ENCODE data around the gene MKRN2.
"Not testable (repeated sequence)": the region's sequence is repeated elsewhere in the genome, so short reads cannot be mapped to it uniquely, and the experiment has no call there.

The MKRN2 gene, protein sequence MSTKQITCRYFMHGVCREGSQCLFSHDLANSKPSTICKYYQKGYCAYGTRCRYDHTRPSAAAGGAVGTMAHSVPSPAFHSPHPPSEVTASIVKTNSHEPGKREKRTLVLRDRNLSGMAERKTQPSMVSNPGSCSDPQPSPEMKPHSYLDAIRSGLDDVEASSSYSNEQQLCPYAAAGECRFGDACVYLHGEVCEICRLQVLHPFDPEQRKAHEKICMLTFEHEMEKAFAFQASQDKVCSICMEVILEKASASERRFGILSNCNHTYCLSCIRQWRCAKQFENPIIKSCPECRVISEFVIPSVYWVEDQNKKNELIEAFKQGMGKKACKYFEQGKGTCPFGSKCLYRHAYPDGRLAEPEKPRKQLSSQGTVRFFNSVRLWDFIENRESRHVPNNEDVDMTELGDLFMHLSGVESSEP

DNA sequence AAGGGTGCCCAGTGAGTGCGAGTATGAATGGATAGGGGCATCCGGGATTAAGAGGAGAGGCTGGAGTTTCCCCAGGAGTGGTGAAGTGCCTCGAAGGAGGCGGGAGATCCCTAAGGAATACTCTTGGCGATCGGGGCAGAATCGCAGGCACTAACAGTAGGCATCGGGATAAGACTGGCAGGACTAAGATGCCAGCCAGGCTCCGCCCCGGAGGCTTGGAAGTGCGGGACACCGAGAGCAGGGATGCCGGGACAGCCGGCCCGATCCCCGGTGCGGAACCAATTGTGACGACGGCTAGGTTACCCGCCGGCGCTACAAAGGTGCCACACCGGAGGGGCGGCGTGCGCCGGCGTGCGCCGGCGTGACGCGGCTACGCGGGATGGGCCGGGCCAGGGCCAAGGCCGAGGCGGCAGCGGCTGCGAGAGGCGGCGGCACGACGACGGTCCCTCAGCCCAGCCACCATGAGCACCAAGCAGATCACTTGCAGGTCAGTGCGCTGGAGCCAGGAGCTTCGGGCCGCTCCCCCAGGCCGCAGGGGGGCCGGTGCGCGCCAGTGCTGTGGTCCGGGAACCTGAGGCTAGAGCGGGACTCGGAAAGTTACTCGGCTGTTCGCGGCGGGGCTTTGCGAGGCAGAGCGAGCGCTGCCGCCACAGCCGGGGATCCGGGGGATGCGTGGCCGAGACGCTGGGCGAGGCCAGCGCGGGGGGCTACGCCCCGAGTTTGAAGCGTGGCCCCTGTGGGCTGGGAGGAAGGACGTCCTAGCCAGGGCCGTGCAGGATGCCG lies at the start of gene MKRN2:
MKRN2 (plus strand) TSS at position 398 of the 783 bp plus-strand sequence; CDS start at position 462, 64 bp downstream.
- DNase-seq: peak; percentile 66

DNA sequence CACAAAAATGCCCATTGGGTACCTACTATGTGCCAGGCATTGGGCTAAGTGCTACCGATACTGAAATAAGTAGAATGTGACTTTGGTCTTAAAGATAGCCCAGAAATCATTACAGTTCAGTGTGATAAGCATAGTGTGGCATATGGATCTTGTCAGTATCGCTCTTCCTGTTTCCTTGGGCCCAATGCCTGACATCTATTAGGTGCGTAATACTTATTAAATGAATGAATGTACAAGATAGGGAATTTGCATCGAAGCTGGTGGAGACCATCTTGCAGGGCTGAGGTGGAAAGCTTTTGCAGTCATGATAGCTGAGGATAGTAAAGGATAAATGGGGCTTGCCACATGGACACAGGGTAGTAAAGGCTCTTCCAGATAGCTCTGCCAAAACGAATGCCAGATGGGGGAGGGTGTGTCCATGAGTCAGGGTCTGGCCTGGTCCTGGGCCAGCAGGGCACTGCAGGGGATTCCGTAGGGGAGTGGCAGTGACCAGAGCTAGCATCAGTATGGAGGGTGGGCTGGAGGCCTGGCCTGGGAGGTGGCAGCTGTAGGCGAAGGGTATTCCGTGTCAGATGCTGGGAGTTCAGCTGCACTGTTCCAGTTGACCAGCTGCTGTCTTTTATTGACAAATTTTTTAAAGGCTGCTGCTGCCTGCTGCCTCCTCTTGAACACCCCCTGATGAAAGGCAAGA lies 49.2 kb upstream of the MKRN2 start:
- DNase-seq: no peak

DNA sequence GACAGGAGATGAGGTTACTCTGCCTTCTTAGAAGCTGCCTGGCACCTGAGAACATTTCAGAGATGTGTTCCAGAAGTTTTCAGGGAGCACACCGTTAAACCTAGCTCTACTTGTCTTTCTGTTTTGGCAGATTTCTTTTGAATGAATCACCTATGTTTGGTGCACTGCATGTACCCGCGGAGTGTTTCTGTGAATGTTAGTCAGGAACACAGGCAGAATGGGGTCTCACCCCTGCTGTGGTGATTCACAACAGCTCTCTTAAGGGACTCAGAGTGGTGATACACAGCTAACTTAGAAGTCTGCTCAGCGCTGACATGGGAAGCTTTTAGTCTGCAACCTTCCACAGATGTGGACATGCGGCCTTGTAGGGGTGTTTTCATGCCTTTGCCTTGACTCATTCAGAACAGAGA lies 48.6 kb upstream of the MKRN2 start:
- DNase-seq: no peak

DNA sequence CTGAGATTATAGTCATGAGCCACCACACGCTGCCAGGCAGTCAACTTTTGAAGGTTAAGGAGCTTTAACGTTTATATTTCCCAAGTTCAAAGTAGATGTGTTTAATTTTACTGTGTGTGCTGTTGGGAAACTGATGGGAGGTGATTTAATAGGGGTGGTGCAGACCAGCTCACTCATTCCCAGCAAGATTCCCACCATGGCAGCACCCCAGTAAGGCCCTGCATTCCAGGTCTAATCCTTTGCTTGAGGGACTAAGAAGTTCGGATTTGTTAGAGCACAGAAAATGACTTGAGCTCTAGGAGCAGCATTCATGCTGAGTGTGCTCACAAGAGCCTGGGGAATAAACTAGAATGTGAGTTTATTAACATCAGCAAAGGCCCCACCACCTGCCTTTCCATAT lies 47.4 kb upstream of the MKRN2 start:
- DNase-seq: no peak

DNA sequence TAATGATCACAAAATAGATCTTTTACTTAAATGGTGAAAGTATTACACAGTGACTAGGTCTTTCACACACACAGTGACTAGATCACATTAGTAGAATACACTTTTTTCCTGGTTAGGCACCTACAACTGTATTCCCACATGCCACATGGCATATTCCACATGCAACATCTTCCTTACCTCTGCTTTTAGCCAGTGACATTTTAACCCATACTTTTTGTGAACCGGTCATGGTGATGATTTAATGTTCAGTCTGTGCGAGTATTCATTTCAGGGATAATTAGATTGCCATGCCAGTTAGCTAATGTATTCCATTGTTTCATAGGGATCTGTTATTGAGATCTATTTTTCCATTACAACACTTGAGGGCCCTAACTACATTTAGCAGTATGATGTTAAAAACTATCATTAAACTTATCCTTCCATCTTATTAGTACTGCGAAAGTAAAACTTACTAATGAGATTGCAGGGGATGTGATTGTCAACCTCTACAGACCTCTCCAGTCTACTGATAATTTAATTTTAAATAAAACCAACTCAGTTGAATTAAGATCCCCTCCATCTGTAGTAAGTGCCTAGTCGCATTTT lies 44.3 kb upstream of the MKRN2 start:
- no peak for DNase-seq

DNA sequence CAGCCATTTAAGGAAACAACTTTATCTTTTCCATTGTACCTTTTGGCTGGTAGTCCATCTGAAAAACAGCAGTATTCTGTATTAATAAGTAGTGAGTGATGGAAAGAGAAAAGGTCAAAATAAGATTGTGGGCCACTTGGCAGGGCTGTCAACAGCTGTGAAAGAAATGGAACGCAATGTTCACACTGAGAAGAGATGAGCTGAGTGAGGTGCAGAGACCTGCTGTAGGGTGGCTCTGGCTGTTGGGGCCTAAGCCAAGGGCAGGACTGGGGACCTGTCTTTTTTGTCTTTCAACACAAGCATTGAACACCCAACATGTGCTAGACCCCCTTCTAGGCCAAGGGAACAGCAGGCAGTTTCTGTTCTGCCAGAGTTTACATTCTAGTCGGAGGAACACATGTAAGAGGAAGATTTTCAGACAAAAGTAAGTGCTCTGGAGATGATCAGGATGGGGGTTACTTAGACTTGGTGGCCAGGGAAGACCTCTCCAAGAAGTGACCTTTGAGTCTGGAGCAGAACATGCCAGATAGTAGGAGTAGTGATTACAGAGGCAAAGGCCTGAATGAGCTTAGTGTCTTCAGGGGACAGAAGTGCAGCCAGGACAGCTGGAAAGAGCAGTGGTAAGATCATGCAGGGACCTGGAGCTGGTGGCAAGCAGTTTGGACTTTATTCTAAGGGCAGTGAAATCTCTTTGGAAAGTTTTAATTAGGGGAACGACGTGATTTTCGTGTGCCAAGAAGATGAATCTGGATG lies 43.0 kb upstream of the MKRN2 start:
- no peak for DNase-seq

DNA sequence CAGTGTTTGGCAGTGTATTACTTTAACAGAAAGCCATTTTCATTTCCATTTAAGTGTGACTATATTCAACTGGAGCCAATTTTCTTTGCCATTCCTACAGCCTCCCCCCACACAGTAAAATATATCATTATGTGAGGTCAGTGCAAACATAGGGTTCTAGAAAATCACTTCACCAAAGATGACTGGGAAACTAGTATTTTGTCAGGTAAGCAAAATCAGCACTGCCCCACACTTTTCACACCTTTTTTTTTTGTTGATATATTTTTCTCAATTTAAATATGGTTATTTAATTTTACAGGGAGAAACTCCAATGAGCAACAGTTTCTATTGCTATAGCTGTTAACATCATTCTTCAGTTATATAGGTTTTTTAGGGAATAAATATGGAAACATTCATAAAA lies 41.3 kb upstream of the MKRN2 start:
- no peak for DNase-seq

DNA sequence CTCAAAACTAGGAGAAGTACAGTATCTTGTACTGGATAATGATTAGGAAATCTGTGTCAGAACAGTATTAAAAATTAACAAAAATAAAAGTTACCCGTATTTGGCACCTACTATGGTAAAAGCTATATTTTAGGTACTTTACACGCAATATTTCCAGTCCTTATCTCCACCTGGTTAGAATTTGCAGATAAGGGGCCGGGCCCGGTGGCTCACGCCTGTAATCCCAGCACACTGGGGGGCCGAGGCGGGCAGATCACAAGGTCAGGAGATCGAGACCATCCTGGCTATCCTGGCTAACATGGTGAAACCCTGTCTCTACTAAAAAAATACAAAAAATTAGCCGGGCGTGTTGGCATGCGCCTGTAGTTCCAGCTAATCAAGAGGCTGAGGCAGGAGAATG lies 40.0 kb upstream of the MKRN2 start:
- DNase-seq: no peak

DNA sequence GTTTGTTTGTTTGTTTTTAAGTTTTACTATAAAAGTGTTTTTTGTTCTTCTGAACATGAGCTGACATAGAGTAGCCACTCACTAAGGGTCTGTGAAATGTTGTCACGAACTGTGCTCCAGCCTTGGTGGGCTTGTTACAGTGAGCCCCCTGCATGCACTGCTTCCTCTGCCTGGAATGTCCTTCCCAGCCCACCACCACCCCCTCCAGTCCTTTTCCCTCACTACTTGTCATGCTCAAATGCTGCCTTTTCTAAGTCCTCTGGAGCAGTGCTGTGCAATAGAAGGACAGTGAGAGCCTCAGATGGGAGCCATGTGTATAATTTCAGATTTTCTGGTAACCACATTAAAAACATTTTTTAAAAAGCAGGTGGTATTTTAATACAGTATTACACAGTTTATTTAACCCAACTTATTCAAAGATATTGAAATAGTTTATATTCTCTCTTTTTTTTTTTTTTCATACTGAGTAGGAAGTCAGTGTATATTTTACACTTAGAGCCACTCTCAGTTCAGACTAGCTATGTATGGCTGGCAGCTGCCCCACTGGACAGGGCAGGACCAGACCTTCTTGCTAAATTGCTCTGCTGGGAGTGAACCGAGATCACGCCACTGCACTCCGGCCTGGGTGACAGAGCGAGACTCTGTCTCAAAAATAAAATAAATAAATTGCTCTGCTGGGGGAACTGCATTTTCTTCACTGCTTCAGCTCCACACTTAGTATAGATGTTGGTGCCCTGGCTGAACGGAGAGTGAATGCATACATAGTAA lies 38.4 kb upstream of the MKRN2 start:
- DNase-seq: no peak

DNA sequence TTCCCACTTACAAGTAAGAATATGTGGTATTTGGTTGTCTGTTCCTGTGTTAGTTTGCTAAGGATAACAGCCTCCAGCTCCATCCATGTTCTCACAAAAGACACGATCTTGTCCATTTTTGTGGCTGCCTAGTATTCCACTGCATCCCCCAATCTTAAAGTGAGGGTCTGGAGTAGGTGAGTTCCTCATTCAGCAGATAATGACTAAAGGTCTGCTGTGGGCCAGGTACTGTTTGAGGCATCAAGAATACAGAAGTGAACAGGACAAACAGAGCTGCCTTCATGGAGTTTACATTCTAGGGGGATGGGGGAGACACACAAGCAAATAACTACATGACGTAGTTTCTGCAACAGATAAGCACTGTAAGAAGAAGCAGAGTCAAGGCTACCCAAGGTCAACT lies 35.9 kb upstream of the MKRN2 start:
- no peak for DNase-seq

DNA sequence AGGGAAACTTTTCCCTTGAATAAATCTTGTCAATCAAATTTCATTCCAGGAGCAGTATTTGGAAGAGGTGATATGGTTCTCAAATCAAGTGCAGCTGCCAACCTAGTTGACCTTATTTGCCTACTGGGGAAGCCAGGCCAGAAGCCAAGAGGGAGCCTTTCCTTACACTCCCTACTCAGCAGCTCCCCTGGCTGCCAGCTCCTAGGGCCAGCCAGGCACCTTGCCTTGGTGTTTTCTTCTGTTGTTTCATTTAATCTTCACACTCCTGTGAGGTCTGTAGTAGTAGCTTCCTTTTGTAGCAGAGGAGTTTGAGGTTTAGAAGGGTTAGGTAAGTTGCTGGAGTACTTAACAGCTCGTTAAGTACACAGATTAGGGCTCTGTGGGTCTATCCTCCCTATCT lies 34.2 kb upstream of the MKRN2 start:
- DNase-seq: no peak

DNA sequence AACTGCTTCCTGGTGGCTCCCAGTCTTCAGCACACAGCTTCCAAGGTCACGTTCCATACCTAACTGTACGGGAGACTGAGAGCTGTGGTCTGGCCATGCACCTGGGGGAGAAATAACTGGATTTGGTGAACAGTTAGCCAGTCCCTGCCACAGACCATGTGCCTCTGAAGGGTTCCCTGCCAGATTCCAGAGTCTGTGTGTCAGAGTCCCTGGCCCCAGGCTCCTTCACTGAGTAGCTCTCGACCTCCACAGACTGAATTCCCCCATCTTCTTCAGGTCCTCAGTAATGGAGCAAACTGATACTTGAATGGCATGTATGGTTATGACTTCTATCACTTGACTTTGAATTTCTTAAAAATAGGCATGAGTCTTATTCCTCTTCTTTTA lies 29.1 kb upstream of the MKRN2 start:
- DNase-seq: no peak

DNA sequence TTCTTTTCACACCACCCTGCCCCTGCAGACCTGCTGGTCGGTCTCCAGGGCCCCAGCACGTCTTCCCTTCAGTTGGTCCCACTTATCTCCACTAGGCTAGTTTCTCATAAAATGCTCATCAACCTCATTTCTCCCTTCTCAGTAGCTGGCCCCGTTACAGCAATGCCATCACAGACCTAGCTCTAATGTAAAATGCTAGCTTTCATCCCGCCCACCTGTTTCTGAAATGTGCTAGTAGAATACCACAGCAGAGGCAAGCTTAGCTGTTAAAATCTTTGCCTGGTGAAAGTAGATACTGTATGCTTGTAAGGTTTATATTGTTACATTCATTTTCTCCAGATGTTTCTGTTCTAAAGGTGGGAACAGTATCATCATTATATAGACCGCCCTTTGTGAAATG lies 24.7 kb upstream of the MKRN2 start:
- no peak for DNase-seq

DNA sequence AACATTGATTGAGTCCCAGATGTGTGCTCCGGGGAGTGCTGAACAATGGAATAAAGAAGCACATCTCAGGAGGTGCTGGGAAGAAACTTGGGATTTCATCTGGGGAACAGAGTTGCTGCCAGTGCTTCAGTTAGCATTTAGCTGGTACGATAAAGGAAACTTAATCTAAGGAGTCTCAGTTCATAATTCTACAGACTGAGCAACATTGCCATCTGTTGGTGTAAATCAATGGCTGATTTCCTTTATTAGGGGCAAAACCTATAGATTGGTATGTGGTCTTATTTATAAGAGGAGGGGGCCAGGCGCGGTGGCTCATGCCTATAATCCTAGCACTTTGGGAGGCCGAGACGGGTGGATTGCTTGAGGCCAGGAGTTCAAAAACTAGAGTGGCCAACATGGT lies 20.5 kb upstream of the MKRN2 start:
- DNase-seq: no peak

DNA sequence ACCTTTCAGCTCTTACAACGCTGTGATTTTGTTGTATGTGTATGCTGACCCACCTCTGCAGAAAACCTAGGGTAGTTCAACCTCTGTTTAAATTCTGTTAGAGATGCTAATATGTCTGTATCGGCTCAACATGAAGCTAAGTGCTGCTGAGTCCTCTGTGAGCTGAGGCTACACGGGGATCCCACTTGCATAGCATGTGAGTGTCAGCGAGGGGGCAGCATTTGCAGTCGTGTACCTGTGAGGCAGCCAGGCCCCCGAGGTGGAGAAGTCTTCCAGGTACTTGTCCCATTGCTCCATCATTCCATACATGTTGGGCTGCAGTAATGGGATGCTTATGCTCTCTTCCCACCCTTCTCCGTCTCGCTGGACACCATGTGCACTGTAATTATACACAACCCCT lies 15.3 kb upstream of the MKRN2 start:
- no peak for DNase-seq

DNA sequence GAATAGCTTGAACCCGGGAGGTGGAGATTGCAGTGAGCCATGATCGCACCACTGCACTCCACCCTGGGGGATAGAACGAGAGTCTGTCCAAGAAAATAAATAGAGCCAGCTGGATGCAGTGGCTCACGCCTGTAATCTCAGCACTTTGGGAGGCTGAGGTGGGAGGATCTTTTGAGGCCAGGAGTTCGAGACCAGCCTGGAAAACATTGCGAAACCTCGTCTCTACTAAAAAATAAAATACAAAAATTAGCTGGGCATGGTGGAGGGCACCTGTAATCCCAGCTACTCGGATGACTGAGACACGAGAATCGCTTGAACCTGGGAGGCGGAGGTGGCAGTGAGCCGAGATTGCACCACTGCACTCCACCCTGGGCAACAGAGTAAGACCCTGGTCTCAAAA lies 13.4 kb upstream of the MKRN2 start:
- not testable (repeated sequence) for DNase-seq

DNA sequence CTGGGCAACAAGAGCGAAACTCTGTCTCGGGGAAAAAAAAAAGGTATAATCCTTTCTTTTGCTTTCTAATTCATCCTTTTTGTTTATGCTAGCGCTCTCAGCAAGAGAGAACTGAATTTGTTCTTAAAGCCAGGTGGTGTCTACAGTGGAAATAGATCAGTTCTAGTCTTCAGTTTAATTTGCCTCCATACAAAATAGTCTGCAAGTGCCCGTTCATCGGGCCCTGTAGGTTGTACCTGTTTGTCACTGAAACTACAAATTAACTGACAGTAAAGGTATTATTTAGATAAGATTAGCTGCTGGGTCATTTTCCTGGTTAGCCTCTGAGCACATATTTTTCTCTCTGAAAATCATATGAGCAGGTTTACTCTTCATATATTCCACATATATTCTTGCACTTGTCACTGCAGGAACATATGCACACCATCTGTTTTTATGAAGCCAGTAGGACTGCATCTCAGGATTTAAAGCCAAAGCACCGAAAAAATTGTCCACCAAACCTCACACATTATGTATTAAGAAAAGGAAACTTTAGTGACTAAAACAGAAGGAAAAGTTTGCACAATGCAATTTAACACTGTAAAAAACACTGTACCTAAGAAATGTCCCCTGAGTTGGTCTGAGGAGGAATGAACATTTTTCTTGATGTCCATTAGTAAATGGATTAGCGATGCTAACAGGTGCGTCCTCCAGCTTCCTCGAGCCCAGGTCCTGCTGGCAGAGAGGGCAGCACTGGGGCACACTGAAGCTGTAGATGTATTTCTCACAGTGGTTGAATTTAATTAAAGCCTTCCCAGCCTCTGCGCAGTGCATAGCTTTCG lies 12.0 kb upstream of the MKRN2 start:
- DNase-seq: no peak

DNA sequence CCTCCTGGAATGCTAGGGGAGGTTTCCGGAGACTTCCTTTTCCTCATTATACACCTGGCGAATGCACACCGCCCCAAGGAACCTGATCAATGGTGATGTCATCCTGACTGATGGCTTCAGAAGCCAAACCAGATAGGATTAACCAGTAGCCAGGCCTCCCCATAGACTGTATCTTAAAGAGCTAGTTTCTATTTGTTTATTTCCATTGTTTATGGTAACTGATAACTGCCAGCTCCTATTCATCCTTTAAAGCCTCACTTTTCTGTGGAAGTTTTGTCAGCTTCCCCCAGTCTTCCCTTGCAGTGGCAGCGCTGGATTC lies 11.5 kb upstream of the MKRN2 start, which contains the start of gene MKRN2OS:
MKRN2OS (minus strand) TSS at position 27 of the 319 bp plus-strand sequence. CDS start 35 bp downstream, outside the sequence.
- DNase-seq: no peak

DNA sequence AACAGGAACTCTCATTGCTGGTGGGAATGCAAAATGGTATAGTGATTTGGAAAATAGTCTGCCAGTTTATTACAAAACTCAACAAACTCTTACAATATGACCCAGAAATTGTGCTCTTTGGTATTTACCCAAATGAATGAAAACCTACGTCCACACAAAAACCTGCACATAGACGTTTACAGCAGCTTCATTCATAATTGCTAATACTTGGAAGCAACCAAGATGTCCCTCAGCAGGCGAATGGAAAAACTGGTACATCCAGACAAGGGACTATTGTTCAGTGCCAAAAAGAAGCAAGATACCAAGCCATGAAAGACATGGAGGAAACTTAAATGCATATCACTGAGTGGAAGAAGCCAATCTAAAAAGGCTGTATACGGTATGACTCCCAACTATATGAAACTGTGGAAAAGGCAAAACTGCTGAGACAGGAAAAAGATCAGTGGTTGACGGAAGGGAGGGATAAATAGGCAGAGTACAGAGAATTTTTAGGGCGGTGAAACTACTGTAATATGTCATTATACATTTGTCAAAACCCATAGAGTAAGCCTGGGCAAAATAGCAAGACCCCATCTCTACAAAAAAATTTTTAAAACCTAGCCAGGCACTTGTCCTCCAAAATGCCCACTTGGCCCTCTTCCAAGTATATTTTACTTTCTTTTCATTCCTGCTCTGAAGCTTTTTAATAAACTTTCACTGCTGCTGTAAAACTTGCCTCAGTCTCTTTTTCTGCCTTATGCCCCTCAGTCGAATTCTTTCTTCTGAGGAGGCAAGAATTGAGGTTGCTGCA lies 6.7 kb upstream of the MKRN2 start:
- DNase-seq: no peak

DNA sequence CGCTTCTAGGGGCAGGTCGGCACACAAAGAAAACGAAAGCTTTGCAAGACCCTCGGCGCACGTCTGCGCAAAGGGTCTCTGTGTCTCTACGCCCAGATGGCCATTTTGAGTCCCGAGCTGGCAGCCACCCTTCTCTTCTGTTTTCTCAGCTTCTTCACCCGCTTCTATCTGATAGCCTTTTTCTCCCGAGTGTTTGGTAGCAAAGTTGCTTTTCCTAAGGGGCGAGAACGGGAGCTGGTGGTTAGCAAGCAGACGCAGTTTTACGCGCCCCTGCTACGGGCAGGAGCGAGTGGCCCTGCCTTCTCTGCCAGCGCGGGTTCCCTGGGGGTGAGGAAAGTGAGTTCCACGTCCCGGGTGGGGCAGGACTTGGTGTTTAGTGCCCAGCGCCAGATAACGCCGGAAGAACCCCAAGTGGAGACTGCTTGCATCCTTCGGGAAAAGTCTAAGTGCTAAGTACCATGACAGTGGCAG lies 2.9 kb upstream of the MKRN2 start:
- no peak for DNase-seq

Measured in NK-92 treated with Interleukin-12 subunit alpha and Interleukin-12 subunit beta, amount 100 ng/mL, for 24 hours (cell line).